SU-DHL-6 (cell line): ENCODE results near the gene SLC16A8.

Experiments
- H2AFZ ChIP-seq: fragments of 200-600 bp; sonication (generic); 2 replicates; pipeline ENCODE4 v1.6.1; 2014; ENCODE audit warnings: low read depth, mild to moderate bottlenecking, moderate library complexity, mixed read lengths, antibody characterized with exemption, low read length; ENCODE audit not compliant: severe bottlenecking
- H3F3A ChIP-seq: fragments of 200-600 bp; shearing (Covaris generic); 2 replicates; pipeline ENCODE4 v1.6.0; 2016; ENCODE audit warnings: antibody characterized with exemption, mild to moderate bottlenecking; ENCODE audit not compliant: insufficient read depth
- H3K27ac ChIP-seq: fragments of 200-600 bp; sonication (generic); 2 replicates; pipeline ENCODE4 v1.5.1; 2016; ENCODE audit warnings: low read depth, mild to moderate bottlenecking, low read length, moderate library complexity, mixed read lengths
- H3K27me3 ChIP-seq: fragments of 200-600 bp; sonication (generic), shearing (Covaris generic); 2 replicates; pipeline ENCODE4 v1.6.0; 2014; ENCODE audit warnings: mild to moderate bottlenecking, low read length
- H3K36me3 ChIP-seq: fragments of 200-600 bp; sonication (generic); 2 replicates; pipeline ENCODE4 v1.6.1; 2014; ENCODE audit warnings: mild to moderate bottlenecking, low read length, mixed read lengths
- H3K4me2 ChIP-seq: fragments of 300-600, 200-600 bp; shearing (Covaris generic), sonication (generic); 2 replicates; pipeline ENCODE4 v1.6.0; 2014; ENCODE audit warnings: low read length, low read depth, mild to moderate bottlenecking; ENCODE audit not compliant: poor library complexity, severe bottlenecking
- H3K4me3 ChIP-seq: fragments of 200-600 bp; sonication (generic); 2 replicates; pipeline ENCODE4 v1.5.1; 2014; ENCODE audit warnings: antibody characterized with exemption, low read length, mild to moderate bottlenecking, mixed read lengths; ENCODE audit not compliant: insufficient read depth, poor library complexity, severe bottlenecking
- H3K79me2 ChIP-seq: fragments of 200-600 bp; sonication (generic); 2 replicates; pipeline ENCODE4 v1.6.1; 2014; ENCODE audit warnings: mild to moderate bottlenecking, low read length, moderate library complexity; ENCODE audit not compliant: insufficient read depth
- H3K9ac ChIP-seq: fragments of 200-600 bp; sonication (generic); 2 replicates; pipeline ENCODE4 v1.7.0; 2014; ENCODE audit warnings: mild to moderate bottlenecking, low read length
- H3K9me2 ChIP-seq: fragments of 200-600 bp; sonication (generic); replicated peaks from 2 replicates; pipeline ENCODE4 v1.6.1; 2014; ENCODE audit warnings: low read length; ENCODE audit not compliant: insufficient read depth
- H3K9me3 ChIP-seq: fragments of 200-600 bp; sonication (generic); 2 replicates; pipeline ENCODE4 v1.6.1; 2014; ENCODE audit warnings: low read length, mixed read lengths; ENCODE audit not compliant: insufficient read depth
- H4K20me1 ChIP-seq: fragments of 200-600 bp; sonication (generic); 2 replicates; pipeline ENCODE4 v1.6.1; 2014; ENCODE audit warnings: low read depth, mild to moderate bottlenecking, antibody characterized with exemption, low read length, moderate library complexity, mixed read lengths
- CTCF ChIP-seq: fragments of 200-600 bp; sonication (generic); IDR thresholded peaks from one replicate; pipeline ENCODE4 v1.5.1; 2017; ENCODE audit warnings: antibody characterized with exemption, mild to moderate bottlenecking, low read length, moderate library complexity; ENCODE audit not compliant: insufficient read depth, poor library complexity, severe bottlenecking
- EZH2phosphoT487 ChIP-seq: fragments of 200-600 bp; sonication (generic), shearing (Covaris generic); conservative IDR thresholded peaks from 2 replicates; pipeline ENCODE4 v1.6.1; 2018; ENCODE audit warnings: mild to moderate bottlenecking, antibody characterized with exemption, low read length, moderate library complexity, mixed read lengths

Gene SLC16A8

GRCh38 chr22:38098410-38099249, 14.6 kb upstream of the SLC16A8 start:
- no peak overlapping the region for H2AFZ ChIP-seq
- no peaks in the 10 kb centered on the region for H3K27me3 ChIP-seq
- no peak overlapping the region for H3K4me2 ChIP-seq
- TF ChIP-seq CTCF = no peak
- no peak for TF ChIP-seq EZH2phosphoT487
- no peaks in the 10 kb centered on the region for H3F3A ChIP-seq
- H3K9me2 ChIP-seq = no peaks in the 10 kb centered on the region
- H3K27ac ChIP-seq = no peak overlapping the region
- no peaks in the 10 kb centered on the region for H3K36me3 ChIP-seq
- no peak overlapping the region for H3K4me3 ChIP-seq
- no peak overlapping the region for H3K9ac ChIP-seq
- no peaks in the 10 kb centered on the region for H4K20me1 ChIP-seq
- H3K79me2 ChIP-seq = no peaks in the 10 kb centered on the region
- H3K9me3 ChIP-seq = no peaks in the 10 kb centered on the region

- no peak overlapping the region for H3K4me2 ChIP-seq
- no peak overlapping the region for H3K4me3 ChIP-seq
- TF ChIP-seq CTCF = no peak
- TF ChIP-seq EZH2phosphoT487 = no peak
- H4K20me1 ChIP-seq = no peaks in the 10 kb centered on the region
- H3K79me2 ChIP-seq = no peaks in the 10 kb centered on the region
- no peak overlapping the region for H2AFZ ChIP-seq
- no peaks in the 10 kb centered on the region for H3K36me3 ChIP-seq
- H3K27ac ChIP-seq = no peak overlapping the region
- H3K9me2 ChIP-seq = no peaks in the 10 kb centered on the region
- H3K9ac ChIP-seq = no peak overlapping the region
- H3F3A ChIP-seq = no peaks in the 10 kb centered on the region
- no peaks in the 10 kb centered on the region for H3K9me3 ChIP-seq
- no peaks in the 10 kb centered on the region for H3K27me3 ChIP-seq
Observed at GRCh38 chr22:38097557-38098409, 13.8 kb upstream of the SLC16A8 start.

GRCh38 chr22:38097058-38097457, 13.1 kb upstream of the SLC16A8 start:
- Histone ChIP-seq H3K4me2 (no peak overlapping the region), H3K27me3 (no peaks in the 10 kb centered on the region), H4K20me1 (no peaks in the 10 kb centered on the region), H3K27ac (no peak overlapping the region), H3K79me2 (no peaks in the 10 kb centered on the region), H3K9ac (no peak overlapping the region), H3K9me2 (no peaks in the 10 kb centered on the region), H3F3A (no peaks in the 10 kb centered on the region), H3K36me3 (no peaks in the 10 kb centered on the region), H2AFZ (no peak overlapping the region), H3K9me3 (no peaks in the 10 kb centered on the region), H3K4me3 (no peak overlapping the region)
- TF ChIP-seq CTCF (no peak), EZH2phosphoT487 (no peak)
